Measurements from ENCODE around the gene SRCAP.

DNA sequence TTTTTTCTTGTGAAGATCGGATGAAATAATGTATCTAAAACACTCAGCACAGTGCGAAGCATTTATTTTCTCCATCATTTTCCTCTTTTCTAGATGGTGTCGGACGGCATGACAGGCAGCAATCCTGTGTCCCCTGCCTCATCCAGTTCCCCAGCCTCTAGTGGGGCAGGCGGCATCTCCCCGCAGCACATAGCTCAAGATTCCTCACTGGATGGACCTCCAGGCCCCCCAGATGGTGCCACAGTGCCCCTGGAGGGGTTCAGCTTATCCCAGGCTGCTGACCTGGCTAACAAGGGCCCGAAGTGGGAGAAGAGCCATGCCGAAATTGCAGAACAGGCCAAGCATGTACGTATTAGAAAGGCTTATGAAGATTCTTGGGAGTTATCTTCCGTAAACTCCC is 5.0 kb downstream of the SRCAP start:
- TF ChIP-seq, protein P1, sequence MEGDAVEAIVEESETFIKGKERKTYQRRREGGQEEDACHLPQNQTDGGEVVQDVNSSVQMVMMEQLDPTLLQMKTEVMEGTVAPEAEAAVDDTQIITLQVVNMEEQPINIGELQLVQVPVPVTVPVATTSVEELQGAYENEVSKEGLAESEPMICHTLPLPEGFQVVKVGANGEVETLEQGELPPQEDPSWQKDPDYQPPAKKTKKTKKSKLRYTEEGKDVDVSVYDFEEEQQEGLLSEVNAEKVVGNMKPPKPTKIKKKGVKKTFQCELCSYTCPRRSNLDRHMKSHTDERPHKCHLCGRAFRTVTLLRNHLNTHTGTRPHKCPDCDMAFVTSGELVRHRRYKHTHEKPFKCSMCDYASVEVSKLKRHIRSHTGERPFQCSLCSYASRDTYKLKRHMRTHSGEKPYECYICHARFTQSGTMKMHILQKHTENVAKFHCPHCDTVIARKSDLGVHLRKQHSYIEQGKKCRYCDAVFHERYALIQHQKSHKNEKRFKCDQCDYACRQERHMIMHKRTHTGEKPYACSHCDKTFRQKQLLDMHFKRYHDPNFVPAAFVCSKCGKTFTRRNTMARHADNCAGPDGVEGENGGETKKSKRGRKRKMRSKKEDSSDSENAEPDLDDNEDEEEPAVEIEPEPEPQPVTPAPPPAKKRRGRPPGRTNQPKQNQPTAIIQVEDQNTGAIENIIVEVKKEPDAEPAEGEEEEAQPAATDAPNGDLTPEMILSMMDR (IDR thresholded peaks at IDR 0.05) = no peak
- TF ChIP-seq POLR2AphosphoS5 (IDR thresholded peaks at IDR 0.05) (no peak), POLR2A (IDR thresholded peaks at IDR 0.05) (no peak)

Measured in transverse colon (tissue), 4 donors.